ENCODE results near the gene SERPINA9.

DNA sequence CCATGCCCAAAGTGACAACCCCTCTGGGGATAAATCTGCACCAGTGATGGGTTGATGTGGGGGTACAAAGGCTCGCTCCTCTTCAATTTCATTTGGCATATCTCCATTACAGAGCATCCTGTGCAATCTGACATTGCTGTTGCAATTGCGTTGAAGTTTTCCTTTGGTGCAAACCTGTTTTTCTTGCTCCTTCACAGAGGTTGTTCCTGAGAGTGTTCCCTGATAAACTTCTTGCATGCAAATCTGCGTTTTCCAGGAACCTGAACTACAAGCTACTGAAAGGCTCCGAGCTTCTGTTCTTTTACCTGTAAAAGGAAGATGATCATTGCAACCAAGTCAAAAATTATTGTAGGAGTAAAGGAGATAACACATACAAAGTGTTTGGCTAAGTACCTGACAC is 49.5 kb downstream of the SERPINA9 start:
- TF ChIP-seq ZNF776 (tag by site-specific recombination; IDR thresholded peaks at IDR 0.05; ENCODE audit: borderline replicate concordance) (no peak), ZNF747 (tag by site-specific recombination; IDR thresholded peaks at IDR 0.05) (no peak), PBX3 (CRISPR knock-in tag; IDR thresholded peaks at IDR 0.05) (no peak), ZNF362 (tag by site-specific recombination; IDR thresholded peaks at IDR 0.05) (no peak), CTCF (tag by site-specific recombination; IDR thresholded peaks at IDR 0.05) (no peak)
- TF ChIP-seq, protein P1, sequence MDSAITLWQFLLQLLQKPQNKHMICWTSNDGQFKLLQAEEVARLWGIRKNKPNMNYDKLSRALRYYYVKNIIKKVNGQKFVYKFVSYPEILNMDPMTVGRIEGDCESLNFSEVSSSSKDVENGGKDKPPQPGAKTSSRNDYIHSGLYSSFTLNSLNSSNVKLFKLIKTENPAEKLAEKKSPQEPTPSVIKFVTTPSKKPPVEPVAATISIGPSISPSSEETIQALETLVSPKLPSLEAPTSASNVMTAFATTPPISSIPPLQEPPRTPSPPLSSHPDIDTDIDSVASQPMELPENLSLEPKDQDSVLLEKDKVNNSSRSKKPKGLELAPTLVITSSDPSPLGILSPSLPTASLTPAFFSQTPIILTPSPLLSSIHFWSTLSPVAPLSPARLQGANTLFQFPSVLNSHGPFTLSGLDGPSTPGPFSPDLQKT (IDR thresholded peaks at IDR 0.05; ENCODE audit: borderline replicate concordance, low read depth, low read length) = no peak
